GM19035 (cell line): ENCODE data around the gene NOD2.
A peak's percentile ranks its signal among the peaks of the same experiment; 100 is the strongest.

Experiments used
- ATAC-seq: cut with Tn5 transposase; IDR thresholded peaks from one replicate; pipeline ENCODE4 v1.9.1; 2021; ENCODE audit not compliant: unreplicated experiment

The NOD2 gene

DNA sequence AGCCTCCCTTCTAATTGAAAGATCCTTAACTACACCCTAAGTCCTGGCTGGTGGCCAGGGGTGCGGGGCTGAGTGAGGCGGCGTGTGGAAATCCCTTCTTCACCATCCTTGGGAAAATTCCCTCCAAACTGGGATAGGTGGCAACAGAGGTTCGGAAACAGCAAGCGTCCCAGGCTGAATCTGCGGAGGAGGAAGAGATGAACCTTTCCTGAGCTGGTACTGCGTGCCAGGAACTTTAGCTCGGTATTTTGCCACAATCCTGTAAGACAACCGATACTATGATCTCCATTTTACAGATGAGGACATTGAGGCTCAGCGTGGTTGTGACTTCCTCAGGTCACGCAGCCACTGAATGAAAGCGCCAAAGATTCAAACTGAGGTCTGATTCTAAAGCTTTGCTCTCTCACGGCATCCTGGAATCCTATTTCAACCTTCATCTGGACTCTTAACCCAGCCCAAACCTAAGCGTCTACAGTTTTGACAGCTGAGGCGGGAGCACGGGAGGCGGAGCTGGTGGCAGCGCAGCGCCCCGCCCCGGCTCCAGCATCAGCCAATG lies 47.9 kb downstream of the NOD2 start:
- ATAC-seq = no peak

GRCh38 chr16:50741781-50742575 lies 48.6 kb downstream of the NOD2 start, which contains the start of gene CYLD:
TSS of gene CYLD (plus strand) at chr16:50742086. CDS start at chr16:50749699, 7,613 bp downstream.
- peak; percentile 91 for ATAC-seq

- peak; percentile 7 for ATAC-seq
These were observed 49.3 kb downstream of the NOD2 start for GRCh38 chr16:50742576-50743200.

- ATAC-seq = no peak
These were observed 50.3 kb downstream of the NOD2 start for GRCh38 chr16:50743581-50744225.

GRCh38 chr16:50744881-50745280 lies 51.5 kb downstream of the NOD2 start:
- ATAC-seq = no peak

- ATAC-seq = no peak
These were observed 52.5 kb downstream of the NOD2 start for GRCh38 chr16:50745940-50746339.

DNA sequence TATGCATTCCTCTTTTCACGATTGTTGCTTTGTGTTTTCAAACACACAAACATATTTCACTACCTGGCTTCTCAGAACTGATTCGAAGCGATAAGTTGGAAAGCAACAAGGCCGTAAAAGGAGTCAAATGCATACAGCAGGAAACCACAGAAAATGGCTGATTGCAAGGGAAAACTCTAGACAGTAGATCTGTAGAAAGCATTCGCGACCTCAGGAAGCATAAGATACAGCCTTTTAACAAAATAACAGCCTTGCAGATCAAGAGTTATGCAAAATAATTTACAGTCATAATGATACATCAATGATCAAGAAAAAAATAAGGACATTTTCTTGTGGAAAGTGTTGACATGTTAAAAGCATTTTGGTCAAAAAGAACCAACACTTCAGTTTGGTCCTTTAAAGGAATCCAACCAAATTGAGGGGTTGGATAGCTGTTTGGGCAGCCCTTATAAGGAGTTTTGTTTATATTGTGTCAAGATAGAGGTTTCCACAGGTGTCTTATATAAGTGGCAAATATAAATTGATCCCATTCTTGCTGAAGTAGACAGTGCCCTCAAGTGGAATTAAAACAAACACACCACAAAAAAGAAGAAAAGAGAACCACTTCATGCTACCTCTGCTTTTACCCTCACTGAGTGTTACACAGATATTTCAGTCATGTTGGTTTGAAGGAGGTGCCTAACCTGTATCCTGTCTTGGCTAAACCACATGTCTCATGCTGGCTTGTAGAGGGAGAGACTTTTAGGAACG lies 54.0 kb downstream of the NOD2 start:
- ATAC-seq = peak; percentile 65

DNA sequence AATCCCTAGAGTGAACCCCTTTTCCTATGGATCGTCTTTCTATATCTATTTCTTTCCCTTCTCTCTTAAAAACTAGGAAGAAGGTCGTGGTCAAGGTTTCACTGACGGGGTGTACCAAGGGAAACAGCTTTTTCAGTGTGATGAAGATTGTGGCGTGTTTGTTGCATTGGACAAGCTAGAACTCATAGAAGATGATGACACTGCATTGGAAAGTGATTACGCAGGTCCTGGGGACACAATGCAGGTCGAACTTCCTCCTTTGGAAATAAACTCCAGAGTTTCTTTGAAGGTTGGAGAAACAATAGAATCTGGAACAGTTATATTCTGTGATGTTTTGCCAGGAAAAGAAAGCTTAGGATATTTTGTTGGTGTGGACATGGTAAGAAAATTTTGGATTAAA lies 58.1 kb downstream of the NOD2 start:
- no peak for ATAC-seq

DNA sequence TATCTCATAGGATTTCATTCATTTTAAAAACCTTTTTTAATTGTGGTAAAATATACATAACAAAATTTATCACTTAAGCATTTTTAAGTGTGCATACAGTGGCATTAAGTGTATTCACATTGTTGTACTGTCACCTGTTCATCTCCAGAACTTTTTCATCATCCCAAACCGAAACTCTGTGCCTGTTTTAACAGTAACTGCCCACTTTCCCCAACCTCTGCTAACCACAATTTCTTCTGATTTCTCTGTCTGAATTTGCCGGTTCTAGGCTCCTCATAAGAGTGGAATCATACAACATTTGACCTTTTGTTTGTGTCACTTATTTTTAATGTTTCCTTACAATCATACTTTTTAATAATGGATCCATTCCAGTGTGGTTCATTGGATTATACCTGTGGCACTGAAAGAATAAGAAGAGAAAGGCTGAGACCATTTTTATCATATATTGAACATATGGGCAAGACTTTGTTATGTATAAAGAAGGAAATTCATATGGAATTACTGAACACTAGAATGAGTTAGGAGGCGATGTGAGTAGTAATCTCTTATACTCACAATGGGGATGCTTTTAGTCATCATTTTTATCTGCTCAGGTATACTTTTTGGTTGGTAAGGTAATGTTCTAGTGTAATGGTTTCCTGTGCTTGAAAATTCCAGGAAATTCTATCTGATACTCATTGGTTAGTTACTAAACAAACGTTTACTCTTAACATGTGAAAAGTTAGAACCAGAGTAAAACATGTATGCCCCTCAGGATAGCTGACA lies 59.2 kb downstream of the NOD2 start:
- ATAC-seq = no peak

- no peak for ATAC-seq
These were observed 63.1 kb downstream of the NOD2 start for GRCh38 chr16:50756473-50756872.

GRCh38 chr16:50761267-50761666 lies 67.9 kb downstream of the NOD2 start:
- no peak for ATAC-seq

GRCh38 chr16:50762241-50762640 lies 68.8 kb downstream of the NOD2 start:
- ATAC-seq = no peak

DNA sequence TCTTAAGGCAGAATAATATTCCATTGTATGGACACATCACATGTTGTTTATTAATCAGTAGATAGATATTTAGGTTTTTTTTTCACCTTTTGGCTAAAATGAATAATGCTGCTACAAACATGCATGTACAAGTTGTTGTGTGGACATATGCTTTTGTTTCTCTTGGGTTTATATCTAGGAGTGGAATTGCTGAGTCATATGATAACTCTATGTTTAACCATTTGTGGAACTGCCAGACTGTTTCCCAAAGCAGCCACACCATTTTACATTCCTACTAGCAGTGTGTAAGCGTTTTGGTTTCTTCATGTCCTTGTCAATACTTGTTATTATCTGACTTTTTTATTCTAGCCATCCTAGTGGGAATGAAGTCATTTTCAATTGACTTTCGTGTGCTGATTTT lies 69.8 kb downstream of the NOD2 start:
- no peak for ATAC-seq

- no peak for ATAC-seq
These were observed 71.9 kb downstream of the NOD2 start for GRCh38 chr16:50765260-50765659.

DNA sequence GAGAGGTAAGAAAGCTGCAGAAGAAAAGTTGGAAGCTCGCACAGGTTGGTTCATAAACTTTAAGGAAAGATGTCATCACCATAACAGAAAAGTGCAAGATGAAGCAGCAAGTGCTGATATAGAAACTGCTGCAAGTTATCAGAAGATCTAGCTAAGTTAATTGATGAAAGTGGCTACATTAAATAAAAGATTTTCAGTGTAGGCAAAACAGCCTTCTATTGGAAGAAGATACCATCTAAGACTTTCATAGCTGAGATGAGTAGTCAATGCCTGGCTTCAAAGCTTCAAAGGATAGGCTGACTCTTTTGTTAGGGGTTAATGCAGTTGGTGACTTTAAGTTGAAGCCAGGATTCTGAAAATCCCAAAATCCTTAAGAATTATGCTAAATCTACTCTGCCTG lies 72.5 kb downstream of the NOD2 start:
- ATAC-seq = no peak

DNA sequence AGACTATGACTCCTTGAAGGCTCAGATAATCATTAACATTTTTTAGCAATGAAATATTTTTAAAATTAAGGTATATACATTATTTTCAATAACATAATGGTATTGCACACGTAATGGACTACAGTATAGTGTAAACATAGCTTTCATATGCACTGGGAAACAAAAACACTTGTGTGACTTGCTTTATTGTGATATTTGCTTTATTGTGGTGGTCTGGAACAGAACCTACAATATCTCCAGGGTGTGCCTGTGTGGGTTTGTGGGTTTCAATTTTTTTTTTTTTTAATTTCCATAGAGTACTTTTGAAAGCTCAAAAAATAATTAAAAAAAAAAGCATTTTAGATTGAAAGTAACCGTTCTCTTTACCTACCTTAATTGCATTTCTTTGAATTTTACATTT lies 73.8 kb downstream of the NOD2 start:
- ATAC-seq = no peak

DNA sequence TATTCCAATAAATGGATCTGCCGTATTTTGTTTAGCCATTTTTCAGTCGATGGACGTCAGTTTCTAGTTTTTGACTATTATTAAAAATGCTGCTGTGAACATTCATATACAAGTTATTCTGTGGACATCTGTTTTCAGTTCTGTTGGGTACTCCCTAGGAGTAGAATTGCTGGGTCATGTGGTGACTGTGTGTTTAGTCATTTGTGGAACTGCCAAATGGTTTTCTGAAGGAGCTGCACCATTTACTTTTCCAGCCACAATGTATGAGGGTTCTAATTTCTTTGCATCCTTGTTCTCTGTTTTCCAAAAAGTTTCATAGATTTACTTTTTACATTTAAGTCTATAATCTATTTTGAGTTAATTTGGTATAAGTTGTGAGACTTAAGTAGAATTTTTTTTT lies 78.0 kb downstream of the NOD2 start:
- ATAC-seq = no peak

- no peak for ATAC-seq
These were observed 81.0 kb downstream of the NOD2 start for GRCh38 chr16:50774405-50774804.

DNA sequence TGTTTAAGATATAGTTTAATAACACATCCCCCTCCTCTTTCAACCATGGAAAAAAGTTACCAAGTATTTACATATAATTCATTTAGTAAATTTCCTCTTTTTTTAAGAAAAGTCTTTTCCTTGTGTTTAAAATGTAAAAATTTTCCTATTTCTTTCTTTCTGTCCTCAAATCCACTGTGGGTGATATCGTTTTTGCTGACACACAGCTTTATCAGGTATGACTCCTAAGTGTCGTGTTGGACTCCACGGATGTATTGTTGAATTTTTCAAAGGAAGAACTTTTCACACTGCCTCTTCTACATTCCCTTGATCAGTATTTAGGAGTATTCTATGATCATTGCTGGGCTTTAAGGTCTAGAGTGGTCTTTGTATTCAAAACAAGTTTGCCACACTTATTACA lies 81.6 kb downstream of the NOD2 start:
- ATAC-seq = no peak

GRCh38 chr16:50776037-50776436 lies 82.6 kb downstream of the NOD2 start:
- no peak for ATAC-seq
